K562 (cell line): ENCODE data around the gene LTBP1. TPM values are rescaled to one million over a fixed set of nuclear protein-coding genes. Genes with fewer than 3 reads are reported as not detected.

Experiments used
- BCL6 ChIP-seq: fragments of 250-450 bp; sonication (Bioruptor Pico); IDR thresholded peaks from 2 replicates; pipeline ENCODE4 v1.4.0; 2020
- DDX20 ChIP-seq: fragments of 450-650 bp; IDR thresholded peaks from 2 replicates; pipeline ENCODE4 v1.6.1; 2016; ENCODE audit warnings: missing genetic modification characterization, low read depth, mild to moderate bottlenecking, missing compliant biosample characterization, moderate library complexity
- ELK1 ChIP-seq: sonication (generic); formaldehyde crosslinking; IDR thresholded peaks from 2 replicates; pipeline ENCODE4 v1.8.1; 2022; ENCODE audit warnings: missing genetic modification reagents
- SREBF2 ChIP-seq: sonication (generic); formaldehyde crosslinking; IDR thresholded peaks from 2 replicates; pipeline ENCODE4 v1.4.0; 2020; ENCODE audit warnings: mild to moderate bottlenecking, missing genetic modification reagents
- TEAD4 ChIP-seq, 2 experiments: sonication (generic) in 1 of 2; formaldehyde crosslinking in 1 of 2; IDR thresholded peaks; 2 replicates each; pipeline versions ENCODE4 v1.6.1 to v1.8.0; 2012 to 2022; ENCODE audit warnings: borderline replicate concordance in 1 of 2, inconsistent platforms in 1 of 2, low read length in 1 of 2, mild to moderate bottlenecking in 1 of 2, missing genetic modification reagents in 1 of 2
- ZBTB34 ChIP-seq: fragments of 250-450 bp; sonication (Bioruptor Pico); IDR thresholded peaks from 2 replicates; pipeline ENCODE4 v1.8.0; 2021; ENCODE audit warnings: mild to moderate bottlenecking, moderate library complexity
- ZBTB8A ChIP-seq: fragments of 450-650 bp; IDR thresholded peaks from 2 replicates; pipeline ENCODE4 v1.6.1; 2018; ENCODE audit warnings: mild to moderate bottlenecking, moderate library complexity; ENCODE audit not compliant: partially characterized antibody
- ZNF277 ChIP-seq: fragments of 250-450 bp; sonication (Bioruptor Pico); IDR thresholded peaks from 2 replicates; pipeline ENCODE4 v1.8.0; 2022; ENCODE audit warnings: inconsistent platforms, mild to moderate bottlenecking, moderate library complexity, borderline replicate concordance
- polyA plus RNA-seq, 8 experiments: library from polyadenylated mRNA; depleted of rRNA in 4 of 8; stranded (reverse) in 5 of 8; unstranded in 3 of 8; fragments of >200 nt; fragmentation: Nextera tagmentation in 2 of 8; fragmentation: Illumina TruSeq in 1 of 8; extraction: Ambion mirVana in 2 of 8; extraction: Trizol in 1 of 8; gene quantifications; 2 replicates each; pipeline versions ENCODE4 v1.2.1 to v1.2.3, GENCODE V29; 2011 to 2014; ENCODE audit warnings: inconsistent platforms in 1 of 8, missing spikeins in 1 of 8
- total RNA-seq, 7 experiments: library from RNA; depleted of rRNA in 6 of 7; stranded (reverse); fragments of >200 nt in 6 of 7; fragmentation: Illumina TruSeq in 2 of 7; extraction: Trizol in 2 of 7; gene quantifications; 2 replicates each; pipeline versions ENCODE4 v1.2.1 to v1.2.3, GENCODE V29; 2011 to 2021; ENCODE audit warnings: low replicate concordance in 1 of 7
- TF ChIP-seq, protein P1 (sequence below): fragments of 250-450 bp; sonication (Bioruptor Pico); IDR thresholded peaks from 2 replicates; pipeline ENCODE4 v1.5.0; 2020; ENCODE audit warnings: mild to moderate bottlenecking, borderline replicate concordance

LTBP1 gene
- total and polyA plus RNA-seq, 9 of the 15 experiments (the other 6 are each of a cell fraction or from before 2014, with no cell fraction given) = 3.6 to 16.4 (median 8.5) TPM

- TF ChIP-seq BCL6 (CRISPR knock-in tag) (no peak), SREBF2 (CRISPR knock-in tag) (no peak), ZBTB8A (no peak), ZBTB34 (CRISPR knock-in tag) (no peak), TEAD4 (IDR thresholded peaks at IDR 0.05; ENCODE audit: low read length) (no peak), TEAD4 (CRISPR knock-in tag; IDR thresholded peaks at IDR 0.05; ENCODE audit: borderline replicate concordance) (no peak), ELK1 (CRISPR knock-in tag) (no peak), ZNF277 (CRISPR knock-in tag) (no peak), DDX20 (tag) (no peak)
- TF ChIP-seq, protein P1, sequence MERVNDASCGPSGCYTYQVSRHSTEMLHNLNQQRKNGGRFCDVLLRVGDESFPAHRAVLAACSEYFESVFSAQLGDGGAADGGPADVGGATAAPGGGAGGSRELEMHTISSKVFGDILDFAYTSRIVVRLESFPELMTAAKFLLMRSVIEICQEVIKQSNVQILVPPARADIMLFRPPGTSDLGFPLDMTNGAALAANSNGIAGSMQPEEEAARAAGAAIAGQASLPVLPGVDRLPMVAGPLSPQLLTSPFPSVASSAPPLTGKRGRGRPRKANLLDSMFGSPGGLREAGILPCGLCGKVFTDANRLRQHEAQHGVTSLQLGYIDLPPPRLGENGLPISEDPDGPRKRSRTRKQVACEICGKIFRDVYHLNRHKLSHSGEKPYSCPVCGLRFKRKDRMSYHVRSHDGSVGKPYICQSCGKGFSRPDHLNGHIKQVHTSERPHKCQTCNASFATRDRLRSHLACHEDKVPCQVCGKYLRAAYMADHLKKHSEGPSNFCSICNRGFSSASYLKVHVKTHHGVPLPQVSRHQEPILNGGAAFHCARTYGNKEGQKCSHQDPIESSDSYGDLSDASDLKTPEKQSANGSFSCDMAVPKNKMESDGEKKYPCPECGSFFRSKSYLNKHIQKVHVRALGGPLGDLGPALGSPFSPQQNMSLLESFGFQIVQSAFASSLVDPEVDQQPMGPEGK (CRISPR knock-in tag) = no peak
- TF ChIP-seq, all 486 proteins: peak for 0
These were observed 475.1 kb downstream of the LTBP1 start (continued) for GRCh38 chr2:33421820-33422219.
